ENCODE measurements around the gene TXNIP.
A peak's percentile ranks its signal among the peaks of the same experiment; 100 is the strongest.

TXNIP gene

GRCh38 chr1:145963265-145964019, 32.9 kb downstream of the TXNIP start:
- H3K27ac ChIP-seq: peak overlapping the region; percentile 94

GRCh38 chr1:145962157-145963102, 33.9 kb downstream of the TXNIP start:
- peak overlapping the region; percentile 94 for H3K27ac ChIP-seq
- TF ChIP-seq CTCF (IDR thresholded peaks at IDR 0.05) (no peak), ZFX (IDR thresholded peaks at IDR 0.05; ENCODE audit: borderline replicate concordance) (no peak)

More at GRCh38 chr1:145963265-145964019, 32.9 kb downstream of the TXNIP start:
- TF ChIP-seq ZFX (IDR thresholded peaks at IDR 0.05; ENCODE audit: borderline replicate concordance) (no peak), CTCF (IDR thresholded peaks at IDR 0.05) (no peak)

GRCh38 chr1:145961425-145962156, 34.8 kb downstream of the TXNIP start:
- TF ChIP-seq CTCF (IDR thresholded peaks at IDR 0.05) (no peak), ZFX (IDR thresholded peaks at IDR 0.05; ENCODE audit: borderline replicate concordance) (no peak)
- peak overlapping the region; percentile 94 for H3K27ac ChIP-seq

- H3K27ac ChIP-seq: no peak overlapping the region
Observed at GRCh38 chr1:145961109-145961424, 35.3 kb downstream of the TXNIP start.

GRCh38 chr1:145960468-145961108, 35.8 kb downstream of the TXNIP start:
- TF ChIP-seq ZFX (IDR thresholded peaks at IDR 0.05; ENCODE audit: borderline replicate concordance) (no peak), CTCF (IDR thresholded peaks at IDR 0.05) (no peak)
- no peak overlapping the region for H3K27ac ChIP-seq

More at GRCh38 chr1:145961109-145961424, 35.3 kb downstream of the TXNIP start:
- TF ChIP-seq CTCF (IDR thresholded peaks at IDR 0.05) (no peak), ZFX (IDR thresholded peaks at IDR 0.05; ENCODE audit: borderline replicate concordance) (no peak)

GRCh38 chr1:145959957-145960467, 36.4 kb downstream of the TXNIP start:
- TF ChIP-seq ZFX (IDR thresholded peaks at IDR 0.05; ENCODE audit: borderline replicate concordance) (no peak), CTCF (IDR thresholded peaks at IDR 0.05) (no peak)
- H3K27ac ChIP-seq: no peak overlapping the region

Data from 22Rv1 (cell line).